PC-3 (cell line): ENCODE measurements around the gene HIVEP3. TPM values are rescaled to one million over a fixed set of nuclear protein-coding genes. Genes with fewer than 3 reads are reported as not detected.

Experiments
- ATAC-seq: fragments of 200-7000 bp; cut with Tn5 transposase; 2 replicates; pipeline ENCODE4 v1.9.1; 2020; ENCODE audit warnings: mild to moderate bottlenecking, moderate library complexity
- BruUV-seq: library from RNA; stranded (reverse); fragments of 400-500 nt; replicated peaks from 2 replicates; lab custom pipeline; 2021; lab: Mats Ljungman, UMichigan
- CTCF ChIA-PET: fragments of 300-600 bp; sonication (Branson Sonifier 250); formaldehyde crosslinking; loops from one replicate; lab custom pipeline; 2022; ENCODE audit warnings: antibody characterized with exemption; lab: Charles Lee
- POLR2A ChIA-PET: fragments of 300-600 bp; sonication (Branson Sonifier 250); formaldehyde crosslinking; loops from one replicate; lab custom pipeline; 2022; ENCODE audit warnings: antibody characterized with exemption; ENCODE audit not compliant: unreplicated experiment; lab: Charles Lee
- DNase-seq: peaks from one replicate; pipeline ENCODE4 v3.0.0-alpha.2; 2015
- H2AFZ ChIP-seq: fragments of 300-600 bp; sonication (generic); 2 replicates; pipeline ENCODE4 v1.6.0; 2016; ENCODE audit warnings: antibody characterized with exemption, low read length
- H3F3A ChIP-seq: fragments of 300-600 bp; sonication (generic); one replicate; pipeline ENCODE4 v1.6.0; 2017; ENCODE audit warnings: antibody characterized with exemption, low read length, control low read depth, mild to moderate bottlenecking; ENCODE audit not compliant: unreplicated experiment
- H3K27ac ChIP-seq: fragments of 300-600 bp; sonication (generic); 2 replicates; pipeline ENCODE4 v1.5.1; 2016; ENCODE audit warnings: mild to moderate bottlenecking, low read length
- H3K27me3 ChIP-seq: fragments of 300-600 bp; sonication (generic); 2 replicates; pipeline ENCODE4 v1.6.1; 2016; ENCODE audit warnings: low read length, mixed read lengths
- H3K36me3 ChIP-seq: fragments of 300-600 bp; sonication (generic); 2 replicates; pipeline ENCODE4 v1.6.1; 2016; ENCODE audit warnings: low read depth, mixed run types, low read length, mixed read lengths
- H3K4me1 ChIP-seq: fragments of 300-600 bp; sonication (generic); 2 replicates; pipeline ENCODE4 v1.5.1; 2016; ENCODE audit warnings: low read length; ENCODE audit not compliant: insufficient read depth
- H3K4me2 ChIP-seq: fragments of 300-600 bp; sonication (generic); 2 replicates; pipeline ENCODE4 v1.6.0; 2016; ENCODE audit warnings: low read length
- H3K4me3 ChIP-seq: fragments of 300-600 bp; sonication (generic); 2 replicates; pipeline ENCODE4 v1.5.1; 2016; ENCODE audit warnings: mild to moderate bottlenecking, low read length, mixed read lengths
- H3K79me2 ChIP-seq: fragments of 300-600 bp; sonication (generic); 2 replicates; pipeline ENCODE4 v1.6.1; 2017; ENCODE audit warnings: low read length, mixed read lengths
- H3K9ac ChIP-seq: fragments of 300-600 bp; sonication (generic); 2 replicates; pipeline ENCODE4 v1.6.0; 2016; ENCODE audit warnings: mild to moderate bottlenecking, low read length
- H3K9me2 ChIP-seq: fragments of 300-600 bp; sonication (generic); replicated peaks from 2 replicates; pipeline ENCODE4 v1.6.1; 2016; ENCODE audit warnings: mixed run types, low read length, mixed read lengths
- H3K9me3 ChIP-seq: fragments of 300-600 bp; sonication (generic); 2 replicates; pipeline ENCODE4 v1.6.1; 2016; ENCODE audit warnings: low read length, mixed read lengths
- H4K20me1 ChIP-seq: fragments of 300-600 bp; sonication (generic); 2 replicates; pipeline ENCODE4 v1.6.1; 2016; ENCODE audit warnings: low read length, mixed read lengths
- EZH2 ChIP-seq: fragments of 300-600 bp; sonication (generic); IDR thresholded peaks from one replicate; pipeline ENCODE4 v1.6.1; 2017; ENCODE audit warnings: antibody characterized with exemption, mild to moderate bottlenecking, low read length; ENCODE audit not compliant: unreplicated experiment
- EZH2phosphoT487 ChIP-seq: fragments of 300-600 bp; sonication (generic); IDR thresholded peaks from 2 replicates; pipeline ENCODE4 v1.6.1; 2018; ENCODE audit warnings: mild to moderate bottlenecking, antibody characterized with exemption, low read length, borderline replicate concordance
- intact Hi-C: fragments of 100-400 bp; cut with micrococcal nuclease; formaldehyde crosslinking; loops from 2 replicates; pipeline ENCODE4 v1.9.0; 2023
- total RNA-seq: library from RNA; depleted of rRNA; stranded (reverse); fragments of >200 nt; gene quantifications from 2 replicates; pipeline ENCODE4 v1.2.3, GENCODE V29; 2014
- TF ChIP-seq, protein P1 (sequence below): fragments of 300-600 bp; sonication (generic); conservative IDR thresholded peaks from 2 replicates; pipeline ENCODE4 v1.5.1; 2017; ENCODE audit warnings: antibody characterized with exemption, low read depth, mild to moderate bottlenecking, low read length

Gene HIVEP3
- total RNA-seq, 1 experiment from 2014 or later = 9.8 TPM

DNA sequence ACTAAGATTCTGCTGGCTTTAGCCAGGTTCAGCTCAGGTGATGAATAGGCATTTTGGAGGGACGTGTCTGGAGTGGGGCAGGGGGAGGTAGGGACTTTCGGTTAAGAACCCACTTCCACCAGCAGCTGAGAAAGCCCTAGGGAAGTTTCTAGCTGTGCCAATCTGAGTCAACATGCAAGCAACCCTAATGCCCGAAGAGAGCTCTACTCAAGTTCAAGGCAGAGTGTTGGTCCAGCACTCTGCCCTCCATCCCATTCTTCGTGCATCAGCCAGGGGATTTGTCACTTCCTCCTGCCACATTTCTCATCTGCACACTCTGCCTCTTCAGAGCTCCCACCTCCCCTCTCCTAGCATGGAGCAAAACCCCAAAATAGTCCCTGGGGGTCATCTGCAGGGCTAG, 208.8 kb downstream of the HIVEP3 start:
- POLR2A ChIA-PET = no interaction called here

DNA sequence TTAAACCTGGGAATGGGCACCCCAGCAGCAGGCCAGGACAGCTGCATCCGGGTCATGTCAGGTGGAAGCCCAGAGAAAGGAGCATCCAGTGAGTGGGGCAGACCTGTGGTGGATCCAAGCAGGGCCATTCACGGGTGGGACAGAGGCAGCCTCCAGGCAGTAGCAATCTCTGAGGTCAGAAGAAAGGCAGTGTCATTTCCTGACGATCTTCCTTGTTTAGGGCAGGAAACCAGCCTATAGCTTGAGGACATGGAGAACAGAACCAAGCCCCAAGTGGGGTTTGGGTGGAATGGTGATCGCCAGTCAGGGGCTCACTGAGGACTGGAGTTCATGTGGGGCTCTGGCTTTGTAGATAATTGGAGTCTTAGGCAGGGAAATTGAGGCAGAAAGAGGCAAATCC, 209.4 kb downstream of the HIVEP3 start:
- Histone ChIP-seq H2AFZ (no peak overlapping the region), H3K4me1 (peaks cover 20% of the 10 kb centered on the region), H3K9me2 (no peaks in the 10 kb centered on the region), H3K27me3 (no peaks in the 10 kb centered on the region), H4K20me1 (no peaks in the 10 kb centered on the region), H3K79me2 (no peaks in the 10 kb centered on the region), H3K36me3 (no peaks in the 10 kb centered on the region), H3K4me2 (no peak overlapping the region), H3K9ac (no peak overlapping the region), H3K9me3 (no peaks in the 10 kb centered on the region), H3F3A (no peaks in the 10 kb centered on the region), H3K27ac (no peak overlapping the region), H3K4me3 (no peak overlapping the region)
- no peak for TF ChIP-seq EZH2
- intact Hi-C loops = no loop called here
- no TSS peak for BruUV-seq
- ChIA-PET POLR2A (no interaction called here), CTCF (no interaction called here)
- ATAC-seq = no peak
- no peak for DNase-seq

More for the DNA sequence above, 208.8 kb downstream of the HIVEP3 start:
- H2AFZ ChIP-seq = no peak overlapping the region
- CTCF ChIA-PET = no interaction called here
- no peaks in the 10 kb centered on the region for H3F3A ChIP-seq
- no peaks in the 10 kb centered on the region for H3K27me3 ChIP-seq
- H3K4me2 ChIP-seq = no peak overlapping the region
- no peaks in the 10 kb centered on the region for H3K79me2 ChIP-seq
- no peak overlapping the region for H3K4me3 ChIP-seq
- no peak overlapping the region for H3K27ac ChIP-seq
- no peaks in the 10 kb centered on the region for H4K20me1 ChIP-seq
- ATAC-seq (no peak), DNase-seq (no peak)
- H3K9me3 ChIP-seq = no peaks in the 10 kb centered on the region
- H3K36me3 ChIP-seq = no peaks in the 10 kb centered on the region
- intact Hi-C loops = no loop called here
- H3K9me2 ChIP-seq = no peaks in the 10 kb centered on the region
- no peak overlapping the region for H3K9ac ChIP-seq
- BruUV-seq = no TSS peak
- H3K4me1 ChIP-seq = peaks cover 25% of the 10 kb centered on the region
- TF ChIP-seq EZH2phosphoT487 = no peak
- TF ChIP-seq, protein P1, sequence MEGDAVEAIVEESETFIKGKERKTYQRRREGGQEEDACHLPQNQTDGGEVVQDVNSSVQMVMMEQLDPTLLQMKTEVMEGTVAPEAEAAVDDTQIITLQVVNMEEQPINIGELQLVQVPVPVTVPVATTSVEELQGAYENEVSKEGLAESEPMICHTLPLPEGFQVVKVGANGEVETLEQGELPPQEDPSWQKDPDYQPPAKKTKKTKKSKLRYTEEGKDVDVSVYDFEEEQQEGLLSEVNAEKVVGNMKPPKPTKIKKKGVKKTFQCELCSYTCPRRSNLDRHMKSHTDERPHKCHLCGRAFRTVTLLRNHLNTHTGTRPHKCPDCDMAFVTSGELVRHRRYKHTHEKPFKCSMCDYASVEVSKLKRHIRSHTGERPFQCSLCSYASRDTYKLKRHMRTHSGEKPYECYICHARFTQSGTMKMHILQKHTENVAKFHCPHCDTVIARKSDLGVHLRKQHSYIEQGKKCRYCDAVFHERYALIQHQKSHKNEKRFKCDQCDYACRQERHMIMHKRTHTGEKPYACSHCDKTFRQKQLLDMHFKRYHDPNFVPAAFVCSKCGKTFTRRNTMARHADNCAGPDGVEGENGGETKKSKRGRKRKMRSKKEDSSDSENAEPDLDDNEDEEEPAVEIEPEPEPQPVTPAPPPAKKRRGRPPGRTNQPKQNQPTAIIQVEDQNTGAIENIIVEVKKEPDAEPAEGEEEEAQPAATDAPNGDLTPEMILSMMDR = no peak
- no peak for TF ChIP-seq EZH2

DNA sequence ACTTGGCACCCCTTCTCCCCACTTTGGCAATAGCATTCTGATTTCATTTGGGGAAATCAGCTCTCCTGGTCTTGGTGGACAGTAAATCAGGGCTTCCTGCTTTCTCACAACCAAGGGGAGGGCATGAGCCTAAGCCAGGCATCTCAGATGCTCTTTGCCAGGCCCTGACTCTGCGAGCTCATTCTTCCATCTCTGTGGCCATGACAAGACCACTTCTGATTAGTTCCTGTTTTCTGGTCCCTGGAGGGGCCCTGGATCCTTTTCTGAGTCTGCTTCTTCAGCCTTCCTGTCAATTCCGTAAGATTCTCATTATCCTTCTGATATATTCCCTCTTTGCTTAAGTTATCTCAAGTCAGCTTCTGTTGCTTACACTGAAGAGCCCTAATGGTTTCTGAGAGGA, 210.4 kb downstream of the HIVEP3 start:
- ChIA-PET POLR2A (no interaction called here), CTCF (no interaction called here)
- Histone ChIP-seq H3K9me3 (no peaks in the 10 kb centered on the region), H3K4me2 (no peak overlapping the region), H3K79me2 (no peaks in the 10 kb centered on the region), H2AFZ (no peak overlapping the region), H3K4me3 (no peak overlapping the region), H3K9ac (no peak overlapping the region), H3K36me3 (no peaks in the 10 kb centered on the region), H3K9me2 (no peaks in the 10 kb centered on the region), H4K20me1 (no peaks in the 10 kb centered on the region), H3K27ac (no peak overlapping the region), H3K27me3 (no peaks in the 10 kb centered on the region), H3K4me1 (peaks cover 10% of the 10 kb centered on the region), H3F3A (no peaks in the 10 kb centered on the region)
- no TSS peak for BruUV-seq
- intact Hi-C loops = no loop called here
- TF ChIP-seq, protein P1 = no peak
- TF ChIP-seq EZH2 (no peak), EZH2phosphoT487 (no peak)
- DNase-seq (no peak), ATAC-seq (no peak)
